ENCODE data around the gene ARHGDIA.

GRCh38 chr17:81870981-81871386 is at the start of gene ARHGDIA:
- no peak for TF ChIP-seq CTCF (conservative IDR thresholded peaks at IDR 0.05 in 1 of 2, IDR thresholded peaks at IDR 0.05 in 1 of 2; ENCODE audit: extremely low read depth in 1 of 2, insufficient read depth in 1 of 2, low read depth in 1 of 2, low read length in 2 of 2)
- TF ChIP-seq EZH2 (IDR thresholded peaks at IDR 0.05; ENCODE audit: borderline replicate concordance, low read length) = no peak

All from mammary epithelial cell (primary cell).